Mucosa of rectum (tissue), 2 donors: ENCODE data around the gene FRRS1.
A peak's percentile ranks its signal among the peaks of the same experiment; 100 is the strongest.

Experiments
- H3K27ac ChIP-seq, 2 donors: one replicate each; pipeline ENCODE4 v1.7.0; 2013; ENCODE audit warnings: inconsistent platforms in 2 of 2, low read depth in 2 of 2, low read length in 2 of 2
- H3K27me3 ChIP-seq, 2 donors: one replicate each; pipeline ENCODE4 v1.7.0; 2013; ENCODE audit warnings: low read length in 2 of 2; ENCODE audit not compliant: control insufficient read depth in 2 of 2, insufficient read depth in 2 of 2
- H3K36me3 ChIP-seq, 2 donors: one replicate each; pipeline ENCODE4 v1.7.0; 2013; ENCODE audit warnings: low read length in 2 of 2; ENCODE audit not compliant: control insufficient read depth in 2 of 2, insufficient read depth in 2 of 2
- H3K4me1 ChIP-seq, 2 donors: one replicate each; pipeline ENCODE4 v1.7.0; 2013; ENCODE audit warnings: low read length in 2 of 2, mild to moderate bottlenecking in 1 of 2; ENCODE audit not compliant: control insufficient read depth in 2 of 2, insufficient read depth in 2 of 2
- H3K4me3 ChIP-seq, 2 donors: one replicate each; pipeline ENCODE4 v1.7.0; 2013; ENCODE audit warnings: low read length in 2 of 2
- H3K9ac ChIP-seq, 2 donors: one replicate each; pipeline ENCODE4 v1.7.0; 2013; ENCODE audit warnings: low read length in 2 of 2, low read depth in 1 of 2, mild to moderate bottlenecking in 1 of 2
- H3K9me3 ChIP-seq, 2 donors: one replicate each; pipeline ENCODE4 v1.7.0; 2013; ENCODE audit warnings: low read length in 2 of 2; ENCODE audit not compliant: control insufficient read depth in 2 of 2
- donor health status: healthy.
- donor health status: Normal muscosa, but diverticular disease.

The FRRS1 gene

GRCh38 chr1:99717005-99717404, 49.4 kb downstream of the FRRS1 start:
- Histone ChIP-seq H3K36me3 (peaks cover 7 to 8% of the 10 kb centered on the region in 2 donors), H3K27me3 (no peaks in the 10 kb centered on the region), H3K4me3 (no peak overlapping the region), H3K9ac (no peak overlapping the region), H3K9me3 (no peaks in the 10 kb centered on the region), H3K27ac (no peak overlapping the region), H3K4me1 (no peaks in the 10 kb centered on the region)

- no peak overlapping the region for H3K9ac ChIP-seq
- no peaks in the 10 kb centered on the region for H3K27me3 ChIP-seq
- H3K4me3 ChIP-seq: no peak overlapping the region
- no peak overlapping the region for H3K27ac ChIP-seq
- peaks cover 17 to 25% of the 10 kb centered on the region in 2 donors for H3K36me3 ChIP-seq
- no peaks in the 10 kb centered on the region for H3K4me1 ChIP-seq
- no peaks in the 10 kb centered on the region for H3K9me3 ChIP-seq
Observed at GRCh38 chr1:99713006-99713405, 53.4 kb downstream of the FRRS1 start.

- Histone ChIP-seq H3K36me3 (peaks cover 11 to 25% of the 10 kb centered on the region in 2 donors), H3K4me3 (no peak overlapping the region), H3K9ac (no peak overlapping the region), H3K9me3 (no peaks in the 10 kb centered on the region), H3K27me3 (no peaks in the 10 kb centered on the region), H3K4me1 (no peaks in the 10 kb centered on the region), H3K27ac (no peak overlapping the region)
Observed at GRCh38 chr1:99710994-99711393, 55.4 kb downstream of the FRRS1 start.

GRCh38 chr1:99707535-99708142, 58.8 kb downstream of the FRRS1 start:
- no peaks in the 10 kb centered on the region for H3K9me3 ChIP-seq
- no peak overlapping the region for H3K4me3 ChIP-seq
- peaks cover 9 to 18% of the 10 kb centered on the region in 2 donors for H3K36me3 ChIP-seq
- H3K27ac ChIP-seq: no peak overlapping the region
- no peak overlapping the region for H3K9ac ChIP-seq
- no peaks in the 10 kb centered on the region for H3K27me3 ChIP-seq
- H3K4me1 ChIP-seq: no peaks in the 10 kb centered on the region

- Histone ChIP-seq H3K36me3 (peaks cover 9 to 12% of the 10 kb centered on the region in 2 donors), H3K4me1 (no peaks in the 10 kb centered on the region), H3K9me3 (no peaks in the 10 kb centered on the region), H3K9ac (no peak overlapping the region), H3K4me3 (no peak overlapping the region), H3K27me3 (no peaks in the 10 kb centered on the region), H3K27ac (no peak overlapping the region)
Observed at GRCh38 chr1:99705385-99705784, 61.0 kb downstream of the FRRS1 start.

GRCh38 chr1:99704356-99704816, 62.0 kb downstream of the FRRS1 start:
- H3K27me3 ChIP-seq: no peaks in the 10 kb centered on the region
- peaks cover 5 to 7% of the 10 kb centered on the region in 2 donors for H3K36me3 ChIP-seq
- no peak overlapping the region for H3K27ac ChIP-seq
- peak overlapping the region; percentile 10 to 25 for H3K4me3 ChIP-seq
- H3K9ac ChIP-seq: no peak overlapping the region
- no peaks in the 10 kb centered on the region for H3K9me3 ChIP-seq
- H3K4me1 ChIP-seq: no peaks in the 10 kb centered on the region

- H3K27me3 ChIP-seq: no peaks in the 10 kb centered on the region
- no peaks in the 10 kb centered on the region for H3K9me3 ChIP-seq
- H3K4me3 ChIP-seq: no peak overlapping the region
- H3K9ac ChIP-seq: no peak overlapping the region
- H3K4me1 ChIP-seq: no peaks in the 10 kb centered on the region
- no peak overlapping the region for H3K27ac ChIP-seq
- H3K36me3 ChIP-seq: no peaks in the 10 kb centered on the region
Observed at GRCh38 chr1:99702221-99702620, 64.2 kb downstream of the FRRS1 start.

- Histone ChIP-seq H3K27ac (no peak overlapping the region), H3K9me3 (no peaks in the 10 kb centered on the region), H3K4me3 (no peak overlapping the region), H3K27me3 (no peaks in the 10 kb centered on the region), H3K9ac (no peak overlapping the region), H3K36me3 (no peaks in the 10 kb centered on the region), H3K4me1 (no peaks in the 10 kb centered on the region)
Observed at GRCh38 chr1:99700020-99700419, 66.4 kb downstream of the FRRS1 start.

- Histone ChIP-seq H3K4me1 (no peaks in the 10 kb centered on the region), H3K36me3 (no peaks in the 10 kb centered on the region), H3K4me3 (no peak overlapping the region), H3K9ac (no peak overlapping the region), H3K9me3 (no peaks in the 10 kb centered on the region), H3K27ac (no peak overlapping the region), H3K27me3 (no peaks in the 10 kb centered on the region)
Observed at GRCh38 chr1:99697580-99697979, 68.9 kb downstream of the FRRS1 start.

GRCh38 chr1:99696616-99697015, 69.8 kb downstream of the FRRS1 start:
- Histone ChIP-seq H3K4me1 (no peaks in the 10 kb centered on the region), H3K4me3 (no peak overlapping the region), H3K27me3 (no peaks in the 10 kb centered on the region), H3K27ac (no peak overlapping the region), H3K9ac (no peak overlapping the region), H3K36me3 (no peaks in the 10 kb centered on the region), H3K9me3 (no peaks in the 10 kb centered on the region)
